H1 (cell line): Measurements from ENCODE around the gene SMOC2. TPM values are rescaled to one million over a fixed set of nuclear protein-coding genes. Genes with fewer than 3 reads are reported as not detected.

Experiments
- CTCF ChIA-PET: fragments of 300-600 bp; sonication (Branson Sonifier 250); formaldehyde crosslinking; loops from one replicate; lab custom pipeline; 2021; ENCODE audit not compliant: partially characterized antibody; lab: Charles Lee
- POLR2A ChIA-PET: fragments of 300-600 bp; sonication (Branson Sonifier 250); formaldehyde crosslinking; loops from one replicate; lab custom pipeline; 2021; ENCODE audit warnings: inconsistent platforms; ENCODE audit not compliant: partially characterized antibody; lab: Charles Lee
- DNase-seq, 2 experiments: peaks; one replicate each; pipeline versions ENCODE4 v3.0.0 to v3.0.0-alpha.2; 2010 to 2022; ENCODE audit warnings: low spot score in 2 of 2, low read depth in 1 of 2, mixed read lengths in 1 of 2
- FAIRE-seq: peaks from 2 replicates; lab custom pipeline; 2011; peaks lifted over from hg19 to GRCh38; lab: Jason Lieb, UNC
- H2AFZ ChIP-seq: 2 replicates; pipeline ENCODE4 v1.8.1; 2012; ENCODE audit warnings: low read length, inconsistent platforms
- H2AK5ac ChIP-seq: 2 replicates; pipeline ENCODE4 v1.6.1; 2013; ENCODE audit warnings: low read depth, low read length
- H2BK120ac ChIP-seq: replicated peaks from 2 replicates; pipeline ENCODE3; 2013; ENCODE audit warnings: low read depth, low read length, inconsistent platforms
- H2BK12ac ChIP-seq: 2 replicates; pipeline ENCODE4 v1.6.1; 2013; ENCODE audit warnings: low read depth, low read length
- H2BK15ac ChIP-seq: 2 replicates; pipeline ENCODE4 v1.6.1; 2013; ENCODE audit warnings: low read length
- H2BK20ac ChIP-seq: 2 replicates; pipeline ENCODE4 v1.6.1; 2013; ENCODE audit warnings: low read length
- H2BK5ac ChIP-seq: 2 replicates; pipeline ENCODE4 v1.6.1; 2013; ENCODE audit warnings: low read depth, low read length
- H3K14ac ChIP-seq: 2 replicates; pipeline ENCODE4 v1.6.1; 2013; ENCODE audit warnings: inconsistent platforms; ENCODE audit not compliant: insufficient read length
- H3K18ac ChIP-seq: 2 replicates; pipeline ENCODE4 v1.6.1; 2013; ENCODE audit warnings: low read length; ENCODE audit errors: extremely low read depth
- H3K23ac ChIP-seq: 2 replicates; pipeline ENCODE4 v1.6.1; 2013; ENCODE audit warnings: inconsistent platforms; ENCODE audit not compliant: insufficient read length
- H3K23me2 ChIP-seq: 2 replicates; pipeline ENCODE4 v1.6.1; 2013; ENCODE audit warnings: low read depth, low read length
- H3K27ac ChIP-seq: 2 replicates; pipeline ENCODE4 v1.6.1; 2011; ENCODE audit warnings: low read depth, low read length, inconsistent platforms
- H3K27me3 ChIP-seq, 4 experiments: replicated peaks in 1 of 4; 1 replicate in 1 of 4; 2 replicates in 3 of 4; pipeline versions ENCODE4 v1.6.1 to v1.8.1; 2011 to 2013; ENCODE audit warnings: low read length in 3 of 4, mild to moderate bottlenecking in 3 of 4, inconsistent platforms in 2 of 4, mixed read lengths in 2 of 4, moderate library complexity in 1 of 4; ENCODE audit not compliant: control insufficient read depth in 3 of 4, insufficient read depth in 3 of 4; ENCODE audit errors: extremely low read depth in 1 of 4
- H3K36me3 ChIP-seq, 4 experiments: 2 replicates each; pipeline versions ENCODE4 v1.6.1 to v1.8.1; 2011 to 2013; ENCODE audit warnings: mild to moderate bottlenecking in 4 of 4, low read length in 3 of 4, moderate library complexity in 2 of 4, control low read depth in 1 of 4, inconsistent platforms in 1 of 4; ENCODE audit not compliant: insufficient read depth in 4 of 4, control insufficient read depth in 2 of 4
- H3K4ac ChIP-seq: replicated peaks from 2 replicates; pipeline ENCODE3; 2013; ENCODE audit warnings: low read length, low read depth, mixed read lengths, inconsistent platforms; ENCODE audit not compliant: insufficient read length
- H3K4me1 ChIP-seq, 4 experiments: replicated peaks in 1 of 4; 1 replicate in 1 of 4; 2 replicates in 3 of 4; pipeline versions ENCODE4 v1.6.1 to v1.8.1; 2011 to 2013; ENCODE audit warnings: low read length in 3 of 4, inconsistent platforms in 2 of 4, mixed read lengths in 1 of 4; ENCODE audit not compliant: insufficient read depth in 4 of 4, control insufficient read depth in 3 of 4
- H3K4me2 ChIP-seq, 2 experiments: 2 replicates each; pipeline versions ENCODE4 v1.6.1 to v1.8.1; 2011 to 2013; ENCODE audit warnings: low read depth in 2 of 2, low read length in 2 of 2, control low read depth in 1 of 2, inconsistent platforms in 1 of 2, mild to moderate bottlenecking in 1 of 2; ENCODE audit not compliant: insufficient read depth in 1 of 2
- H3K4me3 ChIP-seq, 4 experiments: fragments of 200-600, 300-600 bp in 1 of 4; sonication (generic), shearing (Covaris generic), sonication (Bioruptor Twin) in 1 of 4; 2 replicates each; pipeline versions ENCODE4 v1.5.1 to v1.8.1; 2011 to 2016; ENCODE audit warnings: low read length in 4 of 4, low read depth in 3 of 4, control low read depth in 2 of 4, inconsistent platforms in 2 of 4, mild to moderate bottlenecking in 2 of 4, mixed read lengths in 1 of 4, moderate library complexity in 1 of 4; ENCODE audit not compliant: insufficient read depth in 2 of 4; ENCODE audit errors: extremely low read depth in 1 of 4
- H3K56ac ChIP-seq: replicated peaks from 2 replicates; pipeline ENCODE3; 2013; ENCODE audit warnings: low read depth, mild to moderate bottlenecking, mixed read lengths, low read length, inconsistent platforms; ENCODE audit not compliant: insufficient read length
- H3K79me1 ChIP-seq: 2 replicates; pipeline ENCODE4 v1.6.1; 2013; ENCODE audit warnings: low read depth, low read length, control low read depth
- H3K79me2 ChIP-seq, 2 experiments: 2 replicates each; pipeline versions ENCODE4 v1.6.1 to v1.8.1; 2012 to 2013; ENCODE audit warnings: low read length in 2 of 2, mild to moderate bottlenecking in 2 of 2, inconsistent platforms in 1 of 2; ENCODE audit not compliant: insufficient read depth in 2 of 2, control insufficient read depth in 1 of 2
- H3K9ac ChIP-seq, 4 experiments: replicated peaks in 1 of 4; 1 replicate in 1 of 4; 2 replicates in 3 of 4; pipeline versions ENCODE4 v1.6.1 to v1.8.1; 2011 to 2013; ENCODE audit warnings: low read depth in 3 of 4, low read length in 3 of 4, control low read depth in 2 of 4, mild to moderate bottlenecking in 2 of 4, moderate library complexity in 2 of 4, inconsistent platforms in 1 of 4; ENCODE audit errors: extremely low read depth in 1 of 4
- H3K9me3 ChIP-seq, 2 experiments: 2 replicates each; pipeline versions ENCODE4 v1.6.1 to v1.8.1; 2012 to 2013; ENCODE audit warnings: mild to moderate bottlenecking in 2 of 2, moderate library complexity in 2 of 2, control low read depth in 1 of 2, inconsistent platforms in 1 of 2, low read depth in 1 of 2, low read length in 1 of 2, mixed read lengths in 1 of 2; ENCODE audit not compliant: insufficient read depth in 2 of 2
- H4K20me1 ChIP-seq, 2 experiments: replicated peaks in 1 of 2; 2 replicates each; pipeline versions ENCODE3 to v1.8.1; 2011 to 2013; ENCODE audit warnings: inconsistent platforms in 2 of 2, low read length in 2 of 2, mild to moderate bottlenecking in 1 of 2; ENCODE audit not compliant: insufficient read depth in 2 of 2, control insufficient read depth in 1 of 2
- H4K5ac ChIP-seq: 2 replicates; pipeline ENCODE4 v1.6.1; 2013; ENCODE audit warnings: low read length, low read depth, mixed read lengths, inconsistent platforms; ENCODE audit not compliant: insufficient read length
- H4K8ac ChIP-seq: 2 replicates; pipeline ENCODE4 v1.8.0; 2013; ENCODE audit warnings: mild to moderate bottlenecking, moderate library complexity, low read length, inconsistent platforms; ENCODE audit not compliant: insufficient read depth; ENCODE audit errors: extremely low read depth
- H4K91ac ChIP-seq: replicated peaks from 2 replicates; pipeline ENCODE3; 2013; ENCODE audit warnings: low read length, mixed read lengths, inconsistent platforms; ENCODE audit not compliant: insufficient read length
- CBX8 ChIP-seq: fragments of 300-800, 300-1000 bp; sonication (generic); IDR thresholded peaks from 2 replicates; pipeline ENCODE4 v1.7.1; 2016; ENCODE audit warnings: low read depth, low read length, borderline replicate concordance
- HDAC2 ChIP-seq, 2 experiments: fragments of 300-600 bp in 1 of 2; sonication (generic) in 1 of 2; IDR thresholded peaks; 2 replicates each; pipeline ENCODE4 v1.6.1; 2011 to 2012; ENCODE audit warnings: low read depth in 2 of 2, low read length in 2 of 2, mild to moderate bottlenecking in 2 of 2, moderate library complexity in 2 of 2, borderline replicate concordance in 1 of 2, inconsistent platforms in 1 of 2
- JUND ChIP-seq: IDR thresholded peaks from 2 replicates; pipeline ENCODE4 v1.6.1; 2011; ENCODE audit warnings: mild to moderate bottlenecking, improper control_type of control experiment, low read length
- KDM4A ChIP-seq: IDR thresholded peaks from one replicate; pipeline ENCODE4 v1.7.1; 2012; ENCODE audit warnings: low read depth, mild to moderate bottlenecking, moderate library complexity, low read length, inconsistent platforms; ENCODE audit not compliant: severe bottlenecking
- KDM5A ChIP-seq: fragments of 200-600 bp; IDR thresholded peaks from 2 replicates; pipeline ENCODE4 v1.7.1; 2012; ENCODE audit warnings: mild to moderate bottlenecking, low read length, inconsistent platforms, mixed read lengths
- NRF1 ChIP-seq: IDR thresholded peaks from 2 replicates; pipeline ENCODE4 v1.6.1; 2011; ENCODE audit warnings: mild to moderate bottlenecking, low read depth, low read length, improper control_type of control experiment
- RXRA ChIP-seq: IDR thresholded peaks from 2 replicates; pipeline ENCODE4 v1.6.1; 2011; ENCODE audit warnings: low read depth, mild to moderate bottlenecking, low read length, moderate library complexity; ENCODE audit not compliant: insufficient read depth
- SIRT6 ChIP-seq: IDR thresholded peaks from one replicate; pipeline ENCODE4 v1.7.1; 2012; ENCODE audit warnings: low read length, inconsistent platforms
- SIX5 ChIP-seq: IDR thresholded peaks from 2 replicates; pipeline ENCODE4 v1.6.1; 2011; ENCODE audit warnings: mild to moderate bottlenecking, low read depth, low read length
- SRF ChIP-seq: IDR thresholded peaks from 2 replicates; pipeline ENCODE4 v1.6.1; 2011; ENCODE audit warnings: mild to moderate bottlenecking, low read depth, low read length, moderate library complexity
- TCF12 ChIP-seq: IDR thresholded peaks from 2 replicates; pipeline ENCODE4 v1.6.1; 2011; ENCODE audit warnings: low read depth, mild to moderate bottlenecking, low read length
- YY1 ChIP-seq: IDR thresholded peaks from 2 replicates; pipeline ENCODE4 v1.6.1; 2011; ENCODE audit warnings: low read depth, mild to moderate bottlenecking, low read length
- WGBS, 2 experiments: shearing (Covaris generic) in 1 of 2; methylation state at CpG; one replicate each; pipeline versions ENCODE4 v1.1.6 to v1.1.7; 2013 to 2015; ENCODE audit warnings: low lambda C conversion rate in 2 of 2, mixed read lengths in 2 of 2, inconsistent platforms in 1 of 2, low coverage in 1 of 2, missing lambda C conversion rate in 1 of 2; ENCODE audit not compliant: insufficient replicate concordance in 2 of 2, insufficient coverage in 1 of 2, insufficient read length in 1 of 2; ENCODE audit errors: extremely low coverage in 1 of 2, missing lambda C conversion rate in 1 of 2; 5-methylcytosine and 5-hydroxymethylcytosine counted together
- polyA plus RNA-seq, 7 experiments: library from polyadenylated mRNA; depleted of rRNA in 3 of 7; stranded (reverse) in 5 of 7; unstranded in 2 of 7; fragments of >200 nt in 5 of 7; fragments of 200-250 nt in 2 of 7; gene quantifications; 1 replicate in 5 of 7; 2 replicates in 1 of 7; 4 replicates in 1 of 7; pipeline versions ENCODE4 v1.2.1 to v1.2.3, GENCODE V29; 2011 to 2013; ENCODE audit warnings: missing spikeins in 2 of 7, mixed read lengths in 2 of 7
- total RNA-seq: library from RNA; stranded (reverse); fragmentation: NEBNext Ultra II Directional; extraction: Animal tissue kit (Norgen Biotek cat#: 25700); gene quantifications from 2 replicates; pipeline ENCODE4 v1.2.1, GENCODE V29; 2021
- TF ChIP-seq, protein P1 (sequence below): IDR thresholded peaks from 2 replicates; pipeline ENCODE4 v1.6.1; 2012; ENCODE audit warnings: low read length, inconsistent platforms

Gene SMOC2
- total and polyA plus RNA-seq, 2 of the 8 experiments (the other 6 are each of a cell fraction or from before 2014, with no cell fraction given): 7.7 to 8.5 TPM

DNA sequence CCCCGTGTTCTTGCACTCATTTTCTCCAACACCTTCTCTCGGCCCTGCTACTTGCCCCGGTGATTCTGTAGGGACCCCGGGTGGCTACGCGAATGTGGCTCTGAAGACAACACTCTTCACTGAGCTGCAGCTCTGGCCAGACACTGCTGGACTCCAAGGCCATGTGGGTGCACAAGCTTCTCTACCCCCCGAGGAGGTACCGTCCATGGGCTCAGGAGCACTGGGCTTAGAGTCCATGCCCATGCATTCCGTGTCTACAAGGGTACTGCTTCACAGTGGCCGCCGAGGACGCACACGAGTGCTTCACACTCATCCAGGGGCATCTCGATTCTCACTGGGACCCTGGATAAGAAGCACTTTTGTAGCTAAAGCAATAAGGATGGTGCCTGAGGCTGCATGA lies 59.5 kb downstream of the SMOC2 start:
- Histone ChIP-seq H3K4me3 (no peak overlapping the region), H2BK5ac (no peak overlapping the region), H3K9me3 (no peaks in the 10 kb centered on the region; a peak in 1 of 4 replicates), H2AFZ (no peak overlapping the region), H3K23me2 (no peaks in the 10 kb centered on the region), H3K79me2 (no peaks in the 10 kb centered on the region), H2BK120ac (no peak overlapping the region), H3K4ac (no peak overlapping the region), H3K14ac (no peak overlapping the region), H3K56ac (no peak overlapping the region), H2BK12ac (no peak overlapping the region), H2AK5ac (no peak overlapping the region), H3K27ac (no peak overlapping the region), H3K9ac (no peak overlapping the region), H3K36me3 (no peaks in the 10 kb centered on the region), H4K5ac (no peak overlapping the region), H3K4me2 (no peak overlapping the region), H4K91ac (no peak overlapping the region), H4K8ac (no peak overlapping the region), H2BK15ac (no peak overlapping the region), H2BK20ac (no peak overlapping the region), H3K18ac (no peak overlapping the region), H3K79me1 (no peaks in the 10 kb centered on the region), H4K20me1 (no peaks in the 10 kb centered on the region), H3K23ac (no peak overlapping the region), H3K4me1 (peaks cover 0 to 13% (median 4%) of the 10 kb centered on the region in 4 experiments; a peak in 5 of 7 replicates), H3K27me3 (no peaks in the 10 kb centered on the region)
- no peak for FAIRE-seq
- WGBS, 2 experiments: 91% methylated on average over 14 of the region's 14 CpGs; no CpG with 5 or more reads in 1 of the 2 experiments
- CTCF ChIA-PET: interaction anchor here (0.5 to 1.2 kb wide), 3 partner anchors 49 to 201 kb away, joined by 3 read pairs; no protein-coding TSS in a partner anchor
- POLR2A ChIA-PET: interaction anchor here (0.9 kb wide), 1 partner anchor 17 kb away, joined by 3 read pairs; no protein-coding TSS in a partner anchor
- no peak for DNase-seq
- TF ChIP-seq TCF12: no peak
- no peak for TF ChIP-seq SIX5
- no peak for TF ChIP-seq SIRT6
- TF ChIP-seq, protein P1, sequence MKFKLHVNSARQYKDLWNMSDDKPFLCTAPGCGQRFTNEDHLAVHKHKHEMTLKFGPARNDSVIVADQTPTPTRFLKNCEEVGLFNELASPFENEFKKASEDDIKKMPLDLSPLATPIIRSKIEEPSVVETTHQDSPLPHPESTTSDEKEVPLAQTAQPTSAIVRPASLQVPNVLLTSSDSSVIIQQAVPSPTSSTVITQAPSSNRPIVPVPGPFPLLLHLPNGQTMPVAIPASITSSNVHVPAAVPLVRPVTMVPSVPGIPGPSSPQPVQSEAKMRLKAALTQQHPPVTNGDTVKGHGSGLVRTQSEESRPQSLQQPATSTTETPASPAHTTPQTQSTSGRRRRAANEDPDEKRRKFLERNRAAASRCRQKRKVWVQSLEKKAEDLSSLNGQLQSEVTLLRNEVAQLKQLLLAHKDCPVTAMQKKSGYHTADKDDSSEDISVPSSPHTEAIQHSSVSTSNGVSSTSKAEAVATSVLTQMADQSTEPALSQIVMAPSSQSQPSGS: no peak
- TF ChIP-seq SRF: no peak
- no peak for TF ChIP-seq KDM4A
- TF ChIP-seq JUND: no peak
- TF ChIP-seq KDM5A: no peak
- no peak for TF ChIP-seq HDAC2 (IDR thresholded peaks at IDR 0.05; ENCODE audit: borderline replicate concordance in 1 of 2, low read depth in 2 of 2, low read length in 2 of 2)
- TF ChIP-seq YY1: no peak
- no peak for TF ChIP-seq NRF1
- TF ChIP-seq CBX8: no peak
- TF ChIP-seq RXRA: no peak
